HEK293 (cell line): ENCODE measurements around the gene MPHOSPH10.

Experiments used
- CTCF ChIA-PET: fragments of 350-600 bp; formaldehyde crosslinking; extraction: SDS; loops from one replicate; lab custom pipeline; 2021; ENCODE audit warnings: antibody characterized with exemption; lab: Yijun Ruan, JAX
- POLR2A ChIA-PET: fragments of 300-600 bp; formaldehyde crosslinking; extraction: SDS; loops from one replicate; lab custom pipeline; 2020; ENCODE audit warnings: antibody characterized with exemption, inconsistent platforms; lab: Yijun Ruan, JAX
- H3K27ac ChIP-seq: fragments of 200-500 bp; sonication (Bioruptor generic); 2 replicates; pipeline ENCODE4 v1.5.1; 2014; ENCODE audit warnings: low read depth, low read length, control low read depth, inconsistent platforms; ENCODE audit errors: extremely low read depth
- H3K36me3 ChIP-seq, 2 experiments: fragments of 200-500 bp in 1 of 2; sonication (Bioruptor generic) in 1 of 2; 1 replicate in 1 of 2; 2 replicates in 1 of 2; pipeline ENCODE4 v1.5.1; 2014 to 2017; ENCODE audit warnings: inconsistent platforms in 2 of 2, low read length in 2 of 2; ENCODE audit not compliant: control insufficient read depth in 2 of 2, insufficient read depth in 1 of 2
- H3K4me1 ChIP-seq: fragments of 200-500 bp; sonication (Bioruptor generic); 2 replicates; pipeline ENCODE4 v1.5.1; 2014; ENCODE audit warnings: mild to moderate bottlenecking, low read length, inconsistent platforms; ENCODE audit not compliant: control insufficient read depth, insufficient read depth
- H3K4me3 ChIP-seq: 2 replicates; pipeline ENCODE4 v1.5.1; 2011; ENCODE audit warnings: low read depth, mild to moderate bottlenecking, control low read depth, low read length, moderate library complexity
- H3K9me3 ChIP-seq: fragments of 200-500 bp; sonication (Bioruptor generic); 2 replicates; pipeline ENCODE4 v1.5.1; 2014; ENCODE audit warnings: low read depth, low read length, inconsistent platforms; ENCODE audit not compliant: control insufficient read depth, insufficient read depth
- EGR2 ChIP-seq: fragments of 450-650 bp; formaldehyde crosslinking; IDR thresholded peaks from 2 replicates; pipeline ENCODE4 v1.5.1; 2016; ENCODE audit warnings: low read depth, missing biosample characterization, missing genetic modification characterization
- GFI1B ChIP-seq: fragments of 450-650 bp; formaldehyde crosslinking; IDR thresholded peaks from 2 replicates; pipeline ENCODE4 v1.5.1; 2016; ENCODE audit warnings: missing biosample characterization, missing genetic modification characterization
- HIC1 ChIP-seq: fragments of 450-650 bp; formaldehyde crosslinking; IDR thresholded peaks from 2 replicates; pipeline ENCODE4 v1.5.1; 2016; ENCODE audit warnings: missing biosample characterization, missing genetic modification characterization
- KLF16 ChIP-seq: fragments of 450-650 bp; formaldehyde crosslinking; IDR thresholded peaks from 2 replicates; pipeline ENCODE4 v1.5.1; 2017; ENCODE audit warnings: missing biosample characterization, missing genetic modification characterization
- KLF7 ChIP-seq: fragments of 450-650 bp; formaldehyde crosslinking; IDR thresholded peaks from 2 replicates; pipeline ENCODE4 v1.5.1; 2016; ENCODE audit warnings: missing biosample characterization, missing genetic modification characterization, borderline replicate concordance
- PATZ1 ChIP-seq: fragments of 450-650 bp; formaldehyde crosslinking; IDR thresholded peaks from 2 replicates; pipeline ENCODE4 v1.5.1; 2016; ENCODE audit warnings: missing biosample characterization, missing genetic modification characterization
- PRDM1 ChIP-seq: fragments of 450-650 bp; formaldehyde crosslinking; IDR thresholded peaks from 2 replicates; pipeline ENCODE4; 2016; ENCODE audit warnings: missing biosample characterization, missing genetic modification characterization
- SCRT1 ChIP-seq: fragments of 450-650 bp; formaldehyde crosslinking; IDR thresholded peaks from 2 replicates; pipeline ENCODE4 v1.5.1; 2016; ENCODE audit warnings: missing biosample characterization, missing genetic modification characterization, borderline replicate concordance
- SCRT2 ChIP-seq: fragments of 450-650 bp; formaldehyde crosslinking; IDR thresholded peaks from 2 replicates; pipeline ENCODE4 v1.5.1; 2016; ENCODE audit warnings: missing biosample characterization, missing genetic modification characterization
- YY2 ChIP-seq: fragments of 450-650 bp; formaldehyde crosslinking; IDR thresholded peaks from 2 replicates; pipeline ENCODE4 v1.5.1; 2016; ENCODE audit warnings: missing biosample characterization, missing genetic modification characterization
- ZBTB17 ChIP-seq: fragments of 450-650 bp; formaldehyde crosslinking; IDR thresholded peaks from 2 replicates; pipeline ENCODE4 v1.5.1; 2016; ENCODE audit warnings: missing biosample characterization, missing genetic modification characterization
- ZBTB20 ChIP-seq: fragments of 450-650 bp; formaldehyde crosslinking; IDR thresholded peaks from 2 replicates; pipeline ENCODE4 v1.5.1; 2016; ENCODE audit warnings: missing biosample characterization, missing genetic modification characterization
- ZBTB26 ChIP-seq: fragments of 450-650 bp; formaldehyde crosslinking; optimal IDR thresholded peaks from 2 replicates; pipeline ENCODE3; 2016; ENCODE audit warnings: missing biosample characterization, mild to moderate bottlenecking, missing genetic modification characterization
- ZBTB6 ChIP-seq: fragments of 450-650 bp; formaldehyde crosslinking; IDR thresholded peaks from 2 replicates; pipeline ENCODE4 v1.5.1; 2017; ENCODE audit warnings: missing biosample characterization, missing genetic modification characterization
- ZEB2 ChIP-seq: fragments of 450-650 bp; formaldehyde crosslinking; IDR thresholded peaks from 2 replicates; pipeline ENCODE4 v1.5.1; 2016; ENCODE audit warnings: missing biosample characterization, missing genetic modification characterization
- ZFHX2 ChIP-seq: fragments of 450-650 bp; formaldehyde crosslinking; conservative IDR thresholded peaks from 2 replicates; pipeline ENCODE4 v1.5.1; 2016; ENCODE audit warnings: missing biosample characterization, missing genetic modification characterization
- ZFP3 ChIP-seq: fragments of 450-650 bp; formaldehyde crosslinking; IDR thresholded peaks from 2 replicates; pipeline ENCODE4 v1.5.1; 2016; ENCODE audit warnings: low read depth, missing biosample characterization, missing genetic modification characterization
- ZNF202 ChIP-seq: fragments of 450-650 bp; formaldehyde crosslinking; IDR thresholded peaks from 2 replicates; pipeline ENCODE4 v1.5.1; 2016; ENCODE audit warnings: missing biosample characterization, missing genetic modification characterization, borderline replicate concordance
- ZNF341 ChIP-seq: fragments of 450-650 bp; formaldehyde crosslinking; IDR thresholded peaks from 2 replicates; pipeline ENCODE4; 2016; ENCODE audit warnings: low read depth, missing biosample characterization, missing genetic modification characterization
- ZNF404 ChIP-seq: fragments of 450-650 bp; formaldehyde crosslinking; IDR thresholded peaks from 2 replicates; pipeline ENCODE4 v1.5.1; 2017; ENCODE audit warnings: missing biosample characterization, missing genetic modification characterization
- ZNF514 ChIP-seq: fragments of 450-650 bp; formaldehyde crosslinking; IDR thresholded peaks from 2 replicates; pipeline ENCODE4 v1.5.1; 2016; ENCODE audit warnings: missing biosample characterization, missing genetic modification characterization
- ZNF600 ChIP-seq: fragments of 450-650 bp; formaldehyde crosslinking; IDR thresholded peaks from 2 replicates; pipeline ENCODE4 v1.5.1; 2016; ENCODE audit warnings: missing biosample characterization, missing genetic modification characterization
- ZNF776 ChIP-seq: fragments of 450-650 bp; formaldehyde crosslinking; IDR thresholded peaks from 2 replicates; pipeline ENCODE4 v1.5.0; 2017; ENCODE audit warnings: missing biosample characterization, missing genetic modification characterization, borderline replicate concordance
- ZSCAN4 ChIP-seq: fragments of 450-650 bp; formaldehyde crosslinking; IDR thresholded peaks from 2 replicates; pipeline ENCODE4 v1.5.1; 2017; ENCODE audit warnings: missing biosample characterization, missing genetic modification characterization

Gene MPHOSPH10

GRCh38 chr2:71129114-71129901 lies 1.1 kb upstream of the MPHOSPH10 start:
- CTCF ChIA-PET: interaction anchor here (2.8 kb wide), 1 partner anchor 29 kb away, joined by 14 read pairs; no protein-coding TSS in a partner anchor
- TF ChIP-seq ZSCAN4 (0 out of 2 replicates have a peak, but pooled peaks have one; percentile 8), ZNF776 (tag by site-specific recombination) (no peak), KLF7 (tag by site-specific recombination) (no peak), ZNF404 (tag by site-specific recombination) (no peak), PRDM1 (peak; percentile 72), GFI1B (tag by site-specific recombination) (no peak), ZNF202 (tag by site-specific recombination) (no peak), ZBTB6 (no peak), SCRT2 (peak; percentile 41; the same call in 1 of the 2 replicates), SCRT1 (no peak)
- POLR2A ChIA-PET: interaction anchor here (0.7 to 1.5 kb wide), 5 partner anchors 8 to 127 kb away, joined by 3 to 9 read pairs (median 6); partner anchors contain the start of gene NAGK
- peaks cover 9 to 15% of the 10 kb centered on the region in 2 experiments; a peak in 2 of 3 replicates for H3K36me3 ChIP-seq
- H3K9me3 ChIP-seq: no peaks in the 10 kb centered on the region
- H3K4me1 ChIP-seq: 0 out of 2 replicates have a peak, but pooled peaks cover 3% of the 10 kb centered on the region
- H3K27ac ChIP-seq: peak overlapping the region; percentile 79; the same call in 1 of the 2 replicates
- peak overlapping the region; percentile 90 for H3K4me3 ChIP-seq

- ChIA-PET CTCF (interaction anchor here (2.8 kb wide), 1 partner anchor 29 kb away, joined by 14 read pairs; no protein-coding TSS in a partner anchor), POLR2A (interaction anchor here (0.7 to 1.5 kb wide), 5 partner anchors 9 to 128 kb away, joined by 3 to 9 read pairs (median 6); partner anchors contain the start of gene NAGK)
- H3K9me3 ChIP-seq: no peaks in the 10 kb centered on the region
- peak; percentile 45 for TF ChIP-seq YY2
- TF ChIP-seq EGR2 (tag by site-specific recombination): peak; percentile 78
- TF ChIP-seq ZNF600: peak; percentile 32; the same call in 1 of the 2 replicates
- no peak for TF ChIP-seq ZNF514 (tag by site-specific recombination)
- TF ChIP-seq KLF16 (tag by site-specific recombination): peak; percentile 20; the same call in 1 of the 2 replicates
- TF ChIP-seq ZBTB20: peak; percentile 35; the same call in 1 of the 2 replicates
- TF ChIP-seq ZNF341 (tag by site-specific recombination): 0 out of 2 replicates have a peak, but pooled peaks have one; percentile 22
- TF ChIP-seq ZBTB17: peak; percentile 61; the same call in 1 of the 2 replicates
- peak; percentile 69 for TF ChIP-seq ZBTB26 (tag by site-specific recombination)
- TF ChIP-seq ZFHX2 (tag by site-specific recombination): peak; percentile 85
- no peak for TF ChIP-seq PATZ1 (tag by site-specific recombination)
- TF ChIP-seq ZSCAN4: 0 out of 2 replicates have a peak, but pooled peaks have one; percentile 1
- 0 out of 2 replicates have a peak, but pooled peaks have one; percentile 23 for TF ChIP-seq HIC1 (tag by site-specific recombination)
- TF ChIP-seq ZEB2 (tag by site-specific recombination): 0 out of 2 replicates have a peak, but pooled peaks have one; percentile 34
- no peak for TF ChIP-seq ZFP3 (tag by site-specific recombination)
Observed at GRCh38 chr2:71129902-71130151, 607 bp upstream of the MPHOSPH10 start.

More at GRCh38 chr2:71129902-71130151, 607 bp upstream of the MPHOSPH10 start:
- Histone ChIP-seq H3K27ac (peak overlapping the region; percentile 79; the same call in 1 of the 2 replicates), H3K4me1 (0 out of 2 replicates have a peak, but pooled peaks cover 3% of the 10 kb centered on the region), H3K36me3 (peaks cover 13 to 19% of the 10 kb centered on the region in 2 experiments), H3K4me3 (peak overlapping the region; percentile 90)
